HG02884 (cell line): Measurements from ENCODE around the gene MARK3.

Experiments
- ATAC-seq: cut with Tn5 transposase; IDR thresholded peaks from one replicate; pipeline ENCODE4 v1.9.1; 2021; ENCODE audit warnings: mild to moderate bottlenecking, moderate library complexity; ENCODE audit not compliant: unreplicated experiment

The MARK3 gene

GRCh38 chr14:103533999-103534575 is 148.9 kb downstream of the MARK3 start:
- ATAC-seq, result no peak

GRCh38 chr14:103534576-103535061 is 149.4 kb downstream of the MARK3 start:
- ATAC-seq, result no peak

- ATAC-seq, result no peak
Observed at GRCh38 chr14:103535081-103535890, 150.1 kb downstream of the MARK3 start.

- ATAC-seq, result no peak
Observed at GRCh38 chr14:103535891-103536565, 150.8 kb downstream of the MARK3 start.

GRCh38 chr14:103536693-103537092 is 151.5 kb downstream of the MARK3 start:
- no peak for ATAC-seq

GRCh38 chr14:103537175-103537990 is 152.2 kb downstream of the MARK3 start:
- ATAC-seq, result no peak

GRCh38 chr14:103538291-103539055 is 153.3 kb downstream of the MARK3 start:
- ATAC-seq, result no peak

GRCh38 chr14:103539056-103539825 is 154.0 kb downstream of the MARK3 start:
- ATAC-seq, result no peak

- ATAC-seq, result no peak
Observed at GRCh38 chr14:103540821-103541708, 155.8 kb downstream of the MARK3 start.

- no peak for ATAC-seq
Observed at GRCh38 chr14:103541709-103542604, 156.7 kb downstream of the MARK3 start.

GRCh38 chr14:103542605-103543088 is 157.4 kb downstream of the MARK3 start:
- ATAC-seq, result no peak

GRCh38 chr14:103543140-103543539 is 157.9 kb downstream of the MARK3 start:
- ATAC-seq, result no peak

- no peak for ATAC-seq
Observed at GRCh38 chr14:103543721-103544387, 158.6 kb downstream of the MARK3 start.

- ATAC-seq, result no peak
Observed at GRCh38 chr14:103544388-103545218, 159.4 kb downstream of the MARK3 start.

GRCh38 chr14:103545219-103545914 is 160.2 kb downstream of the MARK3 start:
- no peak for ATAC-seq
